ENCODE measurements around the gene ATG4C. TPM values are rescaled to one million over a fixed set of nuclear protein-coding genes. Genes with fewer than 3 reads are reported as not detected.

ATG4C gene
- total and polyA plus RNA-seq, 9 donors = 2.7 to 13.7 (median 11.2) TPM

GRCh38 chr1:62784509-62785365 is 805 bp downstream of the ATG4C start:
- Histone ChIP-seq H3K27ac (no peak overlapping the region), H3K27me3 (no peaks in the 10 kb centered on the region), H3K4me3 (peak overlapping the region; percentile 88), H3K36me3 (no peaks in the 10 kb centered on the region), H3K9me3 (no peaks in the 10 kb centered on the region), H3K4me1 (ENCODE audit: insufficient read depth) (no peaks in the 10 kb centered on the region)
- WGBS, 3 donors = 10 to 14% (median 13%) methylated on average over 12 of the region's 12 CpGs
- DNase-seq = no peak
- no peak for TF ChIP-seq POLR2A (IDR thresholded peaks at IDR 0.05)
- intact Hi-C loops (cut with DNase I) = no loop called here

GRCh38 chr1:62790716-62791115 is 6.8 kb downstream of the ATG4C start:
- H3K4me1 ChIP-seq (ENCODE audit: insufficient read depth) = no peaks in the 10 kb centered on the region
- no peak for DNase-seq
- no peaks in the 10 kb centered on the region for H3K9me3 ChIP-seq
- intact Hi-C loops (cut with DNase I) = no loop called here
- H3K36me3 ChIP-seq = no peaks in the 10 kb centered on the region
- TF ChIP-seq POLR2A (IDR thresholded peaks at IDR 0.05) (no peak), CTCF (IDR thresholded peaks at IDR 0.05) (no peak), EP300 (IDR thresholded peaks at IDR 0.05) (no peak)
- no peak overlapping the region for H3K27ac ChIP-seq
- no peak overlapping the region for H3K4me3 ChIP-seq
- H3K27me3 ChIP-seq = no peaks in the 10 kb centered on the region

GRCh38 chr1:62794053-62794452 is 10.1 kb downstream of the ATG4C start:
- H3K4me1 ChIP-seq (ENCODE audit: insufficient read depth) = no peaks in the 10 kb centered on the region
- H3K9me3 ChIP-seq = no peaks in the 10 kb centered on the region
- no peaks in the 10 kb centered on the region for H3K36me3 ChIP-seq
- no peak overlapping the region for H3K27ac ChIP-seq
- WGBS, 3 donors = 73 to 82% (median 74%) methylated on average over 1 of the region's 1 CpG
- H3K27me3 ChIP-seq = no peaks in the 10 kb centered on the region
- no peak for TF ChIP-seq POLR2A (IDR thresholded peaks at IDR 0.05)
- TF ChIP-seq EP300 (IDR thresholded peaks at IDR 0.05) = no peak
- TF ChIP-seq CTCF (IDR thresholded peaks at IDR 0.05) = no peak
- H3K4me3 ChIP-seq = no peak overlapping the region
- DNase-seq = no peak
- intact Hi-C loops (cut with DNase I) = no loop called here

- H3K27ac ChIP-seq = no peak overlapping the region
- H3K4me1 ChIP-seq (ENCODE audit: insufficient read depth) = no peaks in the 10 kb centered on the region
- H3K4me3 ChIP-seq = no peak overlapping the region
- H3K27me3 ChIP-seq = no peaks in the 10 kb centered on the region
- no peaks in the 10 kb centered on the region for H3K36me3 ChIP-seq
- intact Hi-C loops (cut with DNase I) = no loop called here
- TF ChIP-seq POLR2A (IDR thresholded peaks at IDR 0.05) = no peak
- TF ChIP-seq EP300 (IDR thresholded peaks at IDR 0.05) = no peak
- no peak for TF ChIP-seq CTCF (IDR thresholded peaks at IDR 0.05)
- H3K9me3 ChIP-seq = no peaks in the 10 kb centered on the region
- DNase-seq = no peak
Observed at GRCh38 chr1:62796221-62796620, 12.3 kb downstream of the ATG4C start.

- no peak overlapping the region for H3K27ac ChIP-seq
- intact Hi-C loops (cut with DNase I) = no loop called here
- no peak overlapping the region for H3K4me3 ChIP-seq
- no peaks in the 10 kb centered on the region for H3K27me3 ChIP-seq
- no peaks in the 10 kb centered on the region for H3K4me1 ChIP-seq (ENCODE audit: insufficient read depth)
- H3K36me3 ChIP-seq = no peaks in the 10 kb centered on the region
- TF ChIP-seq POLR2A (IDR thresholded peaks at IDR 0.05) (no peak), CTCF (IDR thresholded peaks at IDR 0.05) (no peak), EP300 (IDR thresholded peaks at IDR 0.05) (no peak)
- no peaks in the 10 kb centered on the region for H3K9me3 ChIP-seq
- 85 to 91% (median 90%) methylated on average over 2 of the region's 2 CpGs for WGBS, 3 donors
- no peak for DNase-seq
Observed at GRCh38 chr1:62799688-62800087, 15.8 kb downstream of the ATG4C start.

Measured in ovary (tissue), 9 donors.